ENCODE measurements around the gene FBXW7.

The FBXW7 gene

DNA sequence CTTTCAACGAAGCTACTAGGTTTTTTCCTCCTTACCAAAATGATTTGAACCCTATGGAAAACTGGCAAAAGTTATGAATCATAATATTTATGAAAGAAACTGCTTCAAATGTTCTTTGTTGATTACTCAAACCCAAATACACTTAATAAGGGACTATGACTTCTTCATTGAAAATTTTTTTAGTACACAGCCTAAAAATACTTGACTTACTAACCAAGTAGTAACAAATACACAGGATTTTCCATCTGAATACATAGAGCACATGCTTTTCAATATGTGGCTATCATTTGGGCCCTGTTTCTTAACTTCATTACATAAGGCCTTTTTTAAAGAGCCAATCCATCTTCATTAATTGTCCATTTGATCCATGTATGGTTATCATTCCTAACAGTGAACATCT lies 171.5 kb downstream of the FBXW7 start:
- DNase-seq: no peak

DNA sequence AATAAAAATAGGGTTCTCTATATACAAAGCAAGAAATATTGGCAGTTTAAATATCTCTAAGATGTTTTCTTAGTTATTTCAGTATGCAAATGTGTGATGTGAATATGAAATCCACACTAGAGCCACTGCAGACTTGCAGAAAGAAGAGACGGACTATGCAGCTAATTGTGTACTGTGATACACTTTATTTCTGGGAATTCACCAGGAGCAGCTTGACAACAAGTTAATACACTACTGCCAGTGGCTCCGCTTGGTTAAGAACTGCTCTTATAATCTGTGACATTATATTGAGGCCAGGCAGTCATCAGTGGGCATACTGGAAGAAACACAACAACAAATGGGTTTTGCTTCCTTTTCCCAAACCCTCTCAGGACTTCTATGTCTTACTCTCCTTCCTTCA lies 172.0 kb downstream of the FBXW7 start:
- no peak for DNase-seq

DNA sequence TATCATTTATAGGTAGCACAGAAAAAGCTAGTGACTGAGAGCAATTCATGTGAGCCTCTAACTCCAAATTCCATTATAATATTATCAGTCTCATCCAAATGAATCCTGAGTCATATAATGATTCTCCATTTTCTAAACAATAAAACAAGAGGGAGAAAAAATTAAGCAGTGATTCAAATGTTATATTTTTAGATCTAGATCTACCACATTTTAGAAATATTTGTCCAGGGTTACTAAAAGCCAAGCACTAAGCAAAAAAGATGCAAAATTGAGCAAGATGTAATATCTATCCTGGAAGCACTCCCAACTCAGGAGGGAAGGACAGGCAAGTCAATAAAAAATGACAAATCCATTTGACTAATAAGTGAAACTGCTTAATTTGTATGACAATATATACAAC lies 172.8 kb downstream of the FBXW7 start:
- DNase-seq: no peak

DNA sequence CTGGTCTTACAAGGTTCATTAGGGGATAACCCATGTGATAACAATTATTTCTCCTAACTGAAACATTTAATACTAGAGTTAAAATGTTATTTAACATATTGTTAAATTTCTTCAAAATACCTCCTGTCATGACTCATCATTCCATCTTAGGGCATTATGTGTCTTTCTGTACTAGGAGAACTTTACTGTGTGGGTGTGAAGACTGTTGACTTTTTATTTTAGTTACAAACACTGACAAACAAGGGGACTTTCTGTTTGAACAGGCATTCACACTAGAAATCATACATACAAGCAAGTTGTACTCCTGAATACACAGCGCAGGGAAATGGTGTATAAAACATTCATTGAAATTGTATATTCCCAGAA lies 175.9 kb downstream of the FBXW7 start:
- DNase-seq: no peak

DNA sequence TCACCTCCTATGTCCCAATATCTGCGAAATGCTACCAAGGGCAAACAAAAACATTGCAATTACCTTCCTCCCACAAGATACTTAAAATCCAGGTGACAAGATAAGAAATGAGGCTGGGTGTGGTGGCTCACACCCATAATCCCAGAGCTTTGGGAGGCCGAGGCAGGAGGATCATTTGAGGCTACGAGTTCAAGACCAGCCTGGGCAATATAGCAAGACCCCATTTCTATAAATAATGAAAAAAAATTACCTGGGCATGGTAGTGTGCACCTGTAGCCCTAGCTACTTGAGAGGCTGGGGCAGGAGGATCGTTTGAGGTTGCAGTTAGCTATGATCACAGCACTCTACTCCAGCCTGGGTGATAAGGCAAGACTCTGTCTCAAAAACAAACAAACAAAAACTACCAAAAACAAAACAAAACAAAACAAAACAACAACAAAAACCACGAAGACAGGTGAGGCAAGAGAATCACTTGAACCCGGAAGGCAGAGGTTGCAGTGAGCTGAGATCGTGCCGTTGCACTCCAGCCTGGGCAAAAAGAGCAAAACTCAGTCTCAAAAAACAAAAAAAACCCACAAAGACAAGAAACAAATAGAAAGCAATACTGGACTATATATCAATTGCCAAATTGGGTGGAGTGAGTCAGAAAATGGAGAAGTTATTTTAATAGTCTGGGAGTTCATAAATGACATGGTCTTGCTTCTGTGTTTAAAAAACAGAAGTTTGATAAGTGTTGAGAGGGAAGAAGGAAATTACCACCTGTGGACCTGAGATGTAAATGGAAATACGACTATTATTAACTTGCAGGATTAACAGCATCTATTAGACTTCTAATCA lies 176.5 kb downstream of the FBXW7 start:
- DNase-seq: no peak

DNA sequence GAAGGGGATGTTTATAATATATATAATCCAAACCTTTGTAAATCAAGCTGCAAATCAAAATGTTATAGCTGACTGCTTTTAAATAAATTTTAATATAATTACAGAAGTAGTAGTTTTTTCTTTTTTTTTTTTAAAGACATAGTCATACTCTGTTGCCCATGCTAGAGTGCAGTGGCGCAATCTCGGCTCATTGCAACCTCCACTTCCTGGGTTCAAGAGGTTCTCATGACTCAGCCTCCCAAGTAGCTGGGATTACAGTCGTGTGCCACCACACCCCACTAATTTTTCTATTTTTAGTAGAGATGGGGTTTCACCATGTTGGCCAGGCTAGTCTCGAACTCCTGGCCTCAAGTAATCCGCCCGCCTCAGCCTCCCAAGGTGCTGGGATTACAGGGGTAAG lies 178.7 kb downstream of the FBXW7 start:
- DNase-seq: no peak

DNA sequence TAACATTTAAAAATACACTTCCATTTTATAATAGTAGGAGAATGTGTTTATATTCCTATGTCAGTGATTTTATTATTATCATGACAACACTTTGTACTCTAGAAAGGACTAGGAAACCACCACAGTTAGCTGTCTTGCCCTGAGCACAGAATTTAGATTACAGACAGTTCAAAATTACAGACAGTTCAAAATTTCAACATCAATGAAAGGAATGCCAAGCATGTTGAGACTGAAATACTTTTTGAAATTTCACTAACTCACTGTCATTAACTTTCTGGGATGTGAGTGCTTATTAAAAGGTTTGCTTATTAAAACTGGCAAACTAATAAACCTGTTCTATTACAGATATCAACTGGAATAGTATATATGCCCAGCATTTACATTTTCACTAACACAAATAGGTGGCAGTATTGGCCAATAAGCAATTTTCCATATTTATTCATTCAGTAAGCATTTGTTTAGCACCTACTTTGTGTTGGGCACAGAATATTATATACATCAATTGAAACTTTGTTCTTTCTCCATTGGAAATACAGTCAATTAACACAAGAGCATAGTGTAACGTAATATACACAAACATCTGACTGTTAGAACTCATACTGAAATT lies 179.4 kb downstream of the FBXW7 start:
- no peak for DNase-seq

DNA sequence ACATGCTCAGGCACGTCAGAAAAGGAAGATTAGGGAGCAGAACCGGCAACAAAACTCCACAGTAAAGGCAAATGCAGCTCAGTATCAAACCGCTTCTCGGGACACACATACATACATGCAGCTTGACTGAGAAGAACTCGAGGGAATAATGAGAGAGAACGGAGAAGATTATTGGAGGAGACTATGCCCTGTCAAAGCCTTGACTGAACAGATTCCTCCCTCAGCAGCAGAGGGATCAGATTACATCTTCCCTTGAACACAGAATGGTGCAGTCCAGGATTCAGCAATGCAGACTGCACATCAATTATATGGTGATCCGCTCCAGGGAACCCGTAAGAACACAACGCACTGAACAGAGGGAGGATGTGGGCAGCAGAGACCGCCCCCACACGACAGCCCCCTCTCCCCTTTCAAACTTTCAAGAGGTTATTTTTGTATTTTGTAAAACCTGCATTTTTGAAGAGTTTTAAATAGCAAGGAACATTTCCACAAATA lies 183.2 kb downstream of the FBXW7 start:
- no peak for DNase-seq

DNA sequence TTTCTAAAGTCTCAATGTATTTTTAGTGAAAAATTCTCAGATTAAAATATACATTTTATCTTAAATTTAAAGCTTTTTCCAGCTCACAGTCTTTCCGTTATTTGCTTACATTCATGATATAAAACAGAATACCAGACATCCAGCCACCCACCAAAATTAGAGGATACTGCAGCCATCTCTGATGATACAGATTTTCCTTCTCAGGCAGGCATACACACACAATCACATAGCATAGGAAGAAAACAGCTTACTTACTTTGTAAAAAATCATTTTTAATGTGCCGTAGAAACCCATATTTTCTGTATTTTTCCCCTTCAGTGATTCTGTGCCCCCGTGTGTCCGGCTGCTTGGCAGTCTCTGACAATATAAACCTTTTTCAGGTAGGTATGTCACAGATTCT lies 183.7 kb downstream of the FBXW7 start:
- no peak for DNase-seq

DNA sequence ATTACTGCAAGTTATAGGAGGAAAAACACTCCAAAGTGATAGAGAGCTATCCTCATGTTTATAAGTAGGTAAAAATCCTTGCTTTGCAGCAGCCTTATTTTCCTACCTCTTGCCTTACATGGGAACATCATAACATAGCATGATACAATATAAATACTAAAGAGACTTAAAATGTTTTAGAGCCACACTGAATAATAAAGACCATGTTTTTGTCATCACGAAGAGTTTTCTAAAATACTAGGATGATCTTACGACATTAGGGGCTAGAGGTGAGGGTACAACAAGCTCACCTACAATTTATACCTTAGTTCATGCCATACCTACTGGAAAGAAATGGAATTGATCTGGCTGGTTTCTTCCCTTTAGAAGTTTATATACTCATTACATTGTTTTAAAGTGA lies 184.8 kb downstream of the FBXW7 start:
- no peak for DNase-seq

DNA sequence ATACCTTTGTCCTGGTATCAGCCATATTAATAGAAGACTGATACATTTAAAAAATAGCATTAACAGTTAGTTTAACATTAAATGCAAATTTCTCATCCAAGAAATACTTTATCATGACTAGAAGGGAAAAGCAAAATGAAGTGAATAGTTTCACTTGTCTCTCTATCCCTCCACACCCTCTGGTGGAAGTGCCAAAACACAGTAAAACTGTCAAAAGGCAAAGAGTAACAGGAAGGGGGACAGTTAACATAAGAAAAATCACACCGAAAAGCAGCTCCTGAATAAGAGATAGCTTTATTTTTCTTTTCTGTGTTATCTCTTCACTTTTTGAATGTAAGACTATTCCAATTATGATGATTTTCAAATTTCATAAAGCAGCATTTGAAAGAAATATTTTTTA lies 187.2 kb downstream of the FBXW7 start:
- no peak for DNase-seq

DNA sequence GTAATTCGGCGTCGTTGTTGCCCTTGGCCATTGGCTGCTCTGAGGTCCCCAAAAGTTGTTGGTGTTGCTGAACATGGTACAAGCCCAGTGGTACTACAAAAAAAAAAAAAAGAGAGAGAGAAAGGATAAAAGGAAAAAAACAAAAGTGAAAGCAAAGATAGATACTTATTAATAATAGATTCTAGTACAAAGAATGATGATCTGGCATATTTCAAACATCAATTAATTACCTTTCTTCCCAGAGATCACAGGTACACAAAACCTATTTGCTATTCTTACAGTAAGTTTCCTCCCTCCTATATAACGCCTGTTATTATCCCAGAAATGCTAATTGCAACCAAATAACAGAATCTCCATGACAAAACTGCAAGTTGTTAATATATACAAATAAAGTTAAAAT lies 188.9 kb downstream of the FBXW7 start:
- DNase-seq: no peak

DNA sequence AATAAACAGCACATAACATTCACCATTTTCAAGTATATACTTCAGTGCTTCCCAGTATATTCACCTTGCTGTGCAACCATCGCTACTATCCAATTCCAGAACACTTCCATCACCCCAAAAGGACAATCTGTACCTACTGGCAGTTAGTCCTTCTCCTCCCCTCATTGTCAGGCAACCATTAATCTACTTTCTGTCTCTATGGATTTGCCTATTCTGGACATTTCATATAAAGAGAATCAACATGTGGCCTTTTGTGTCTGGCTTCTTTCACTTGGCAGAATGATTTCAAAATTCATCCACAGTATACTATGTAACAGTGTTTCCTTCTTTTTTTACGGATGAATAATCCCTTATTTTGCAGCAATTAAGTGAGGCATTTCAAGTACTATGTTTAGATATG lies 189.4 kb downstream of the FBXW7 start:
- DNase-seq: no peak

DNA sequence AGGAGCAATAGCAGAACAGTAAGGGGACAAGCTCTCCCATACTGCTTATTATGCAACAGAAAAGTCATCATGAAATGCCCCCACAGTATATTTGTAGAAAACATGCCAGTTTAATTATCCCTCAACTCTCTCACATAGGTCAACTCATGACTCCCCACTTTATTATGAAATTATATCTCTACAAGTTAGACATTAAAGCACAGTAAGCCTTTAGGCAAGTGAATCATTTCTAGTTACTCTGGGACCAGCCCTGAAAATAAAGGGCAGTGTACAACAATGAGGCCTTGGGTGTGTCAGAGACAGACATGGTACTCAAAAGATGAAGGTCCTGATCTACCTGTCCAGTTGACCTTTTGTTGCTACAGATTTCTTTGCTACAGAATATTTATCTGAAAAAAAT lies 191.9 kb downstream of the FBXW7 start:
- no peak for DNase-seq

DNA sequence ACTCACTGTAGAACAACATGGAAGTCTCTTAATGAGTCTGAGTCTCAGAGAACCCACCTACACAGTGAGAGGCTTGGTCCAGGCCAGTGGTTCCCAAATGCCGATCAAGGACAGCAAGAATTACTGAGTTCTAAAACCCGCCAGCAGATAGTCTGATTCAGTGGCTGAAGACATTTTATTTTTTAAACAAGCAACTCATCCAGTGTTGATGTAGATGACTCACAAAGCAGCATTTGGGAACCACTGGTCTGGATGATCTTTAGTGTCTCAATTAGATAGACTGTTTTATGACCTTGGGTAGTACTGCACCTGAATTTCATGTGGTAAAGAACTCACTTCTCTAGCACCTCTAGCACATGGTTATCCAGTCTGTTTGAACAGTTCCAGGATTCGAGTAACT lies 193.6 kb downstream of the FBXW7 start:
- DNase-seq: no peak

DNA sequence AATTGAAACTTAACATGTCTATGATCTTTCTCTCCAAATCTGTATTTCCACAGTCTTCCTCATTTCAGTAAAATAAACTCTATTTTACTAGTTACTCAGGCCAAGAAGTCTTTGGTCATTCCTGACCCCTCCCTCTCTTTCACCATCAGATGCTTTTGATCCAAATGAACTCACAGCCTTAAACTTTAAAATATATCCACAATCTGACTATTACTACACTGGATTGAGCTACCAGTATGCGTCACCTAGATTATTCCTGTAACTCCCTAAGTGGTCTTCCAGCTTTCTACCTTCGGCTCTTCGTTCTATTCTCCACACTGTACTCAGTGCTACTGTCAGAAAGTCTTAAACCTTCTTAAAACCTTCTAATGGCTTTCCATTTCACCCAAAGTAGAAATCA lies 195.1 kb downstream of the FBXW7 start:
- no peak for DNase-seq

DNA sequence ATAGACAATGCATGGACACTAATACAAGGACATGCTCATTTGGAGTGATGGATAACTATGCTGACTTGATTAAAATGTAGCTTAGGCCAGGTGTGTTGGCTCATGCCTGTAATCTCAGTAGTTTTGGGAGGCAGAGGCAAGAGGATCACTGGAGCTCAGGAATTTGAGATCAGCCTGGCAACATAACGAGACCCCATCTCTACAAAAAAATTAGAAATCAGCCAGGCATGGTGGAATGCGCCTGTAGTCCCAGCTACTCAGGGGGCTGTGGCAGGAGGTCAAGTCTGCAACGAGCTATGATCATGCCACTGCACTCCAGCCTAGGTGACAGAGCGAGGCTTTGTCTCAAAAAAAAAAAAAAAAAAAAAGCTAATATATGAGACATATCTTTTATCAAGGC lies 196.3 kb downstream of the FBXW7 start:
- DNase-seq: no peak

DNA sequence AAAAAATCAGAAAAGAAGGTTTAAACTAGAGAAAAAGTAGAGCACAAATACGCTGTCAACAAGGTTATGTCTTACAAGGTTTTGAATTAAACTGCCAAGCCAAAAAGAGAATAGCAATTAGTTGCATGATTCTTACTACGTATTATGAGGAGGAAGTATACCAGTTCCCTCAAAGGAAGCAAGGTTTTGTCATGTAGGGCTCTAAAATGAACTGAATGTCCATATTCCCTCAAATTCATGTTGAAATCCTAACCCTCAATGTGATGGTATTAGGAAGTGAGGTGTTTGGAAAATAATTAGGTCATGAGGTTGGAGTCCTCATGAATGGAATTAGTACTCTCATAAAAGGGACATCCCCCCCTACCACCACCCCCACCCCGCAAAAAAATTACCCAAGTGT lies 201.0 kb downstream of the FBXW7 start:
- no peak for DNase-seq

DNA sequence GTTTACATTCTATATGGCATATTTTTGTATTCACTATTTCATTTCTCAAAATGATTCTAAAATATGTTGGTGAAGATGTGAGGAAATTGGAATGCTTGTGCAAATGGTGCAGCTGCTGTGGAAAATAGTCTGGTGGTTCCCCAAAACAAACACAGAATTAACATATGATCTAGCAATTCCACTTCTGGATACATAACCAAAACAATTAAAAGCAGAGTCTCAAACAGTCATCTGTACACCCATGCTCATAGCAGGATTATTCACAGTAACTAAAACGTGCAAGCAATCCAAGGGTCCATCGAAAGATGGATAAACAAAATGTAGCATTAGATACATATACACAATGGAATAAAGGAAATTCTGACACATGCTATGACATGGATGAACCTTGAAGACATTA lies 204.8 kb downstream of the FBXW7 start:
- DNase-seq: no peak

DNA sequence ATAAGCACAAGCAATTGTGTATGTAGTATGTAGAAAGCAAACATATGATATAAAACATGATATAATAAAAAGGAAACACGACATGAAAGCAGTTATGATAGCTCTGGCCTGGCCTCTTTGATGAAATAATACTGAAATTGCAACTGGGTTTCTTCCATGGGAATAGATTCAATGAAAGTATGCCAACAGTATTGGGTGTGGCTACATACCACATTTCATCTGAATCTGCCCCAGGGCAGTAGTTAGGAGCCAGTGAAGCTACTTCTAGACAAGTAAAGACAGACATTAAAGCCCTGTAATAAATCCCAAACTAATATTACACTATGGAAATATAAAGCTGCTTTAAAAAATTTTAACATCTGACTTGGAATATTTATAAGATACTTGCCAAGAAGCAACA lies 207.3 kb downstream of the FBXW7 start:
- no peak for DNase-seq

DNA sequence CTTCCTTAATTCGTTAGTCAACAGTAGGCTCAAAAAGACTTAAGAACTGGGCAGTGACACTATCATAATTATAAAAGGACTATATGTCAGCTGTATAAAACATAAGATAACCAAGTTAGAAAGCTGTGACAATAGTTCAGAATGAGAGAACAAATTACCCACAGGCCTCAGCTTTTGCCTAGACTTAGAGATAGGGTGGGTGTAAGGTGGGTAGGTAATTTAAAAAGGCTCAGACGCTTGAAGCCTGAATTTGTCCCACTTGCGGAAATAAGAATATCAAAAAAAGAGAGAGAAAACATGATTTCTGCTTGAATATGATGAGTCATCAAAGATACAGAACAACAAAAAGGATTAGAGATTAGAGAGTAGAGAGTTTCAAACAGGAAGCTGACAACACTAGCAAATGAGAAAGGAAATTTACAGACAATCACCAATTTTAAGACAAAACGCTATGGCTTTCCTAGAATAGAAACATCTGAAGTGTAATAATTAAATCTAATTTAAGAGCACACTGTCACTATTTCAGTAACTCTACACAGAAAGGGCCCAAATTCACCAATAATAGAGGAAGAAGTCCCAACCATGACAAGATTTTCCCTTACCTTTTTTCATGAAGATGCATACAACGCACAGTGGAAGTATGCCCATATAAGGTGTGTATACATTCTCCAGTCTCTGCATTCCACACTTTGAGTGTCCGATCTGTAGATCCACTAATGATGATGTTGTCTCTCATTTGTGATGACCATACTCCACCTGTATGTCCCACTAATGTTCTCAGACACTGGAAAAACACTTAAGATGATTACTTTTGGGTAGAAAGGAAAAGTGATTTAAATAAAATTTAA lies 208.1 kb downstream of the FBXW7 start:
- DNase-seq: no peak

DNA sequence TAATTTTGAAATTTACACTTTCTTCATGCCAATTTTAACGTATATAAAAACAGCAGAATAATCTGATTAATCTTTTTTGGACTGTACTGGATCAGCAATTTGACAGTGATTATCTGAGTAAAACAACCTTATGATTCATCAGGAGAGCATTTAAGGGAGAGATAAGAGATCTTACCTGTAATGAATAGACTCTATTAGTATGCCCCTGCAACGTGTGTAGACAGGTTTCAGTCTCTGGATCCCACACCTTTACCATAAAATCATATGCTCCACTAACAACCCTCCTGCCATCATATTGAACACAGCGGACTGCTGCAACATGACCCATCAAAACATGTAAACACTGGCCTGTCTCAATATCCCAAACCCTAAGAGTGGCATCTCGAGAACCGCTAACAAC lies 210.1 kb downstream of the FBXW7 start:
- DNase-seq: no peak

DNA sequence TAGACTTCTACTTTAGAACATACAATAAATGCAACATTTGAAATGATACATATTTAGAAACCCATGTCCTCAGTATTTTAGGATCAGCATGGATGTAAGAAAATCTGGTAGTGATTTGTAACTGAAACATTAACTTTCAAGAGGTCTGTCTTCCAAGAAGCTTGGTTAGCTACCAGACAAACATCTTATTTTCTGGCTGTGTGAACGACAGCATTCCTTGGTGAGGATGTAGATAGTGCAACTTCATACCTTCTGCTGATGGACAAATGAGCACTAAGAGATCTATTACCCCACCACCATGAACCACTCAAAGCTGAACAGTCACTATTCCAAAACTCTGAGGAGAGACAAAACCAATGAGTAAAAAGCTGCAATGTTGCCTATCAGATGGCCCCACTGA lies 212.7 kb downstream of the FBXW7 start:
- DNase-seq: no peak

DNA sequence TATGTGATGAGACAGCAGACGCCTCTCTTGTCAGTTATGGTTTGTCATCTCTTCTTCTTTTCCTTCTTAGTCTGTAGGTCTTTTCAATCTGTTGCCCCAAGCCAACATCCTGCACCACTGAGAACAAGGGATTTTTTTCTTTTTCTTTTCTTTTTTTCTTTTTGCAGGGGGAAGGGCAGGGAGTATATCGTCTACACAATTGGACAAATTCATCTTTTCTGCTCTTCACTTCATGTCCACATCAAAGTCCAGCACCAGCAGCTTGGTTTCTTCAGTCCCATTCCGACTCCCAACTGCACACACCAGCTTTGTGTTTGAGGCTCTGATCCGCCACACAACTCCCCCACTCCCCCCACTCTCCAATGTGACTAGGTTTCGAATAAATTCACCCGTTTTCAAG lies 213.2 kb downstream of the FBXW7 start:
- no peak for DNase-seq

Measured in activated effector memory CD4-positive, alpha-beta T cell treated with anti-CD3 and anti-CD28 coated beads, Interleukin-2, amount 50 U/mL, for 16 hours (primary cell).